Kidney (tissue), 14 donors: ENCODE data around the gene ZNF584. TPM values are rescaled to one million over a fixed set of nuclear protein-coding genes. Genes with fewer than 3 reads are reported as not detected.

Source experiments
- DNase-seq, 5 donors: peaks; one replicate each; pipeline ENCODE4 v3.0.0-alpha.2; 2013 to 2020
- FAIRE-seq: peaks from 2 replicates; lab custom pipeline; 2012; peaks lifted over from hg19 to GRCh38; lab: Jason Lieb, UNC
- H3K27ac ChIP-seq, 2 donors: one replicate each; pipeline ENCODE4 v1.7.0; 2013; ENCODE audit warnings: low read depth in 2 of 2, low read length in 2 of 2, inconsistent platforms in 1 of 2
- H3K27me3 ChIP-seq: one replicate; pipeline ENCODE4 v1.7.1; 2013; ENCODE audit warnings: low read length, inconsistent platforms; ENCODE audit not compliant: control insufficient read depth, insufficient read depth
- H3K36me3 ChIP-seq, 3 donors: one replicate each; pipeline versions ENCODE4 v1.7.0 to v1.7.1; 2013; ENCODE audit warnings: low read length in 3 of 3, control low read depth in 1 of 3, inconsistent platforms in 1 of 3; ENCODE audit not compliant: insufficient read depth in 3 of 3, control insufficient read depth in 2 of 3
- H3K4me1 ChIP-seq, 3 donors: one replicate each; pipeline versions ENCODE4 v1.7.0 to v1.7.1; 2013; ENCODE audit warnings: low read length in 3 of 3, inconsistent platforms in 1 of 3, low read depth in 1 of 3; ENCODE audit not compliant: control insufficient read depth in 2 of 3, insufficient read depth in 2 of 3
- H3K4me3 ChIP-seq, 3 donors: one replicate each; pipeline versions ENCODE4 v1.7.0 to v1.8.1; 2013; ENCODE audit warnings: low read length in 3 of 3, control low read depth in 1 of 3, inconsistent platforms in 1 of 3
- H3K9ac ChIP-seq, 3 donors: one replicate each; pipeline versions ENCODE4 v1.7.0 to v1.7.1; 2013; ENCODE audit warnings: low read length in 3 of 3, control low read depth in 1 of 3, inconsistent platforms in 1 of 3
- H3K9me3 ChIP-seq, 3 donors: one replicate each; pipeline versions ENCODE4 v1.7.0 to v1.7.1; 2013; ENCODE audit warnings: low read length in 3 of 3, control low read depth in 1 of 3, inconsistent platforms in 1 of 3; ENCODE audit not compliant: control insufficient read depth in 2 of 3, insufficient read depth in 1 of 3
- intact Hi-C: fragments of 100-400 bp; cut with DNase I; formaldehyde crosslinking; loops from one replicate; pipeline ENCODE4 v1.11.1; 2022
- polyA plus RNA-seq: library from polyadenylated mRNA; stranded (reverse); fragments of 350-450 nt; fragmentation: Illumina TruSeq; extraction: RNeasy Lipid Tissue Mini Kit (QIAGEN cat#74804); gene quantifications from one replicate; pipeline ENCODE4 v1.2.3, GENCODE V29; 2014; ENCODE audit warnings: low read depth, low replicate concordance; ENCODE audit not compliant: insufficient read depth
- total RNA-seq: library from RNA; stranded (reverse); fragmentation: NEBNext Ultra II Directional; extraction: Animal tissue kit (Norgen Biotek cat#: 25700); gene quantifications from one replicate; pipeline ENCODE4 v1.2.1, GENCODE V29; 2021
- TF ChIP-seq, protein P1 (sequence below): IDR thresholded peaks from 3 replicates; pipeline ENCODE4 v1.5.1; 2012; ENCODE audit warnings: mild to moderate bottlenecking, moderate library complexity, borderline replicate concordance; ENCODE audit not compliant: insufficient read depth; ENCODE audit errors: extremely low read depth
- donor health status: control.
- donor health status: control.
- donor health status: control.
- donor health status: control.
- donor health status: control.
- donor health status: DM: yes; HTN: yes; CAD: no.
- donor health status: Normal renal cell carcinoma (clear cell type).

Gene ZNF584
- total and polyA plus RNA-seq, 2 donors from 2014 or later: 6.2 to 13.0 TPM

- intact Hi-C loops: no loop called here
- H3K27ac ChIP-seq: no peak overlapping the region
- FAIRE-seq: no peak
- no peak for DNase-seq
- H3K4me3 ChIP-seq: no peak overlapping the region
- no peaks in the 10 kb centered on the region for H3K4me1 ChIP-seq
- TF ChIP-seq, protein P1, sequence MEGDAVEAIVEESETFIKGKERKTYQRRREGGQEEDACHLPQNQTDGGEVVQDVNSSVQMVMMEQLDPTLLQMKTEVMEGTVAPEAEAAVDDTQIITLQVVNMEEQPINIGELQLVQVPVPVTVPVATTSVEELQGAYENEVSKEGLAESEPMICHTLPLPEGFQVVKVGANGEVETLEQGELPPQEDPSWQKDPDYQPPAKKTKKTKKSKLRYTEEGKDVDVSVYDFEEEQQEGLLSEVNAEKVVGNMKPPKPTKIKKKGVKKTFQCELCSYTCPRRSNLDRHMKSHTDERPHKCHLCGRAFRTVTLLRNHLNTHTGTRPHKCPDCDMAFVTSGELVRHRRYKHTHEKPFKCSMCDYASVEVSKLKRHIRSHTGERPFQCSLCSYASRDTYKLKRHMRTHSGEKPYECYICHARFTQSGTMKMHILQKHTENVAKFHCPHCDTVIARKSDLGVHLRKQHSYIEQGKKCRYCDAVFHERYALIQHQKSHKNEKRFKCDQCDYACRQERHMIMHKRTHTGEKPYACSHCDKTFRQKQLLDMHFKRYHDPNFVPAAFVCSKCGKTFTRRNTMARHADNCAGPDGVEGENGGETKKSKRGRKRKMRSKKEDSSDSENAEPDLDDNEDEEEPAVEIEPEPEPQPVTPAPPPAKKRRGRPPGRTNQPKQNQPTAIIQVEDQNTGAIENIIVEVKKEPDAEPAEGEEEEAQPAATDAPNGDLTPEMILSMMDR: no peak
- no peak overlapping the region for H3K9ac ChIP-seq
- H3K36me3 ChIP-seq: peaks cover 16 to 38% (median 22%) of the 10 kb centered on the region in 3 donors
- H3K9me3 ChIP-seq: peaks cover 2 to 14% (median 5%) of the 10 kb centered on the region in 3 donors
- no peaks in the 10 kb centered on the region for H3K27me3 ChIP-seq
Measured at GRCh38 chr19:58417071-58417470, 8.6 kb downstream of the ZNF584 start.

DNA sequence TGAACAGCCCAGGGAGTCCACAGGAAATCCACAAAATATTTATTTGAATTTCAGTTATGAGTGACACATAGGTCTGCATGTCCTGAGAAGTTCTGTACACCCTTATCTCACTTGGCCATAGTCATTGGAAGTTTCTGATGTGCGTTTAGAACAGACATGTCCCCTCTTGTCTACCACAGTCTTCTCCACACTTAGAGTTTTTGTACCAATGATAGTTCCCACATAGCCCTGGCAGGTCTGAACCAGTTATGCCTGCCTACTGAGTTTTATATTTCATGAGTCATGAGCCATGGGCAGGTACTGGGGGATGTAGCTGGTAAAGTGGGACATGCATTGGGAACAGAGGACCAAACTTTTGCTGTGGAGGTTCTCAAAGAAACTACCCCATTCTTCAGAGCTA is 20.2 kb downstream of the ZNF584 start:
- intact Hi-C loops: no loop called here
- Histone ChIP-seq H3K4me1 (no peaks in the 10 kb centered on the region), H3K36me3 (peaks cover 7 to 18% (median 17%) of the 10 kb centered on the region in 3 donors), H3K4me3 (no peak overlapping the region), H3K9ac (no peak overlapping the region), H3K27me3 (no peaks in the 10 kb centered on the region), H3K27ac (no peak overlapping the region), H3K9me3 (peaks cover 15 to 58% (median 28%) of the 10 kb centered on the region in 3 donors)
- FAIRE-seq: no peak
- TF ChIP-seq, protein P1: no peak
- no peak for DNase-seq

DNA sequence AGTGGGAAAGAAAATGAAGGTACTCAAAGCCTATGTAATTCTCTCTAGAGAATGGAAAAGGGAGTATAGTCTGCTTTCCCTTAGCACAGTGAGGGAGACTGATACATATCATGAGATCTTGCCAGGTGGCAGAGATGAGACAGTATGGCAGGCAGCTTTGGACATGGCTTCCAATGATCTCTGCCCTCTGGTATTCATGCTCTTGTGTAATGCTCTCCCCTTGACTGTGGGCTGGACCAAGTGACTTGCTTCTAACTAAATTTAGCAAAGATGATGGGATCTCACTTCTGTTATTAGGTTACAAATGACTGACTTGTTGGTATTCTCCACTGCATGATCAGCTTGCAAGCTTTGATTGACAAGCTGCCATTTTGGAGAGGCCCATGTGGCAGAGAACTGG is 21.3 kb downstream of the ZNF584 start:
- no peak overlapping the region for H3K27ac ChIP-seq
- peaks cover 20 to 69% (median 39%) of the 10 kb centered on the region in 3 donors for H3K9me3 ChIP-seq
- no peaks in the 10 kb centered on the region for H3K27me3 ChIP-seq
- DNase-seq: no peak
- no peak for FAIRE-seq
- intact Hi-C loops: no loop called here
- H3K4me1 ChIP-seq: no peaks in the 10 kb centered on the region
- no peak overlapping the region for H3K4me3 ChIP-seq
- H3K9ac ChIP-seq: no peak overlapping the region
- H3K36me3 ChIP-seq: peaks cover 18 to 30% (median 29%) of the 10 kb centered on the region in 3 donors
- TF ChIP-seq, protein P1: no peak

DNA sequence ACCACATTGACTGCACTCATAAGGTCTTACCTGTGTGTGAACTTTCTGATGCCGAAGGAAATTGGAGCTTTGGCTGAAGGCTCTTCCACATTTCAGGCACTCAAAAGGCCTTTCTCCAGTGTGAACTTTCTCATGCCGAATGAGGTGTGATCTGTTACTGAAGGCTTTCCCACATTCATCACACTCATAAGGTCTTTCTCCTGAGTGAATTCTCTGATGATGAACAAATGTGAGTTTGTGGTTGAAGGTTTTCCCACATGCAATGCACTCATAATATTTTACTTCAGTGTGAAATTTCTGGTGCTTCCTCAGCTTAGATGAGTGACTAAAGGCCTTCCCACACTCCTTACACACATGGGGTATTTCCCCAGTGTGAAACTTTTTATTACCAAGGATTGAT is 25.8 kb downstream of the ZNF584 start:
- H3K9me3 ChIP-seq: peaks cover 23 to 92% (median 62%) of the 10 kb centered on the region in 3 donors
- H3K4me3 ChIP-seq: peak overlapping the region in 1 of 3 donors; percentile 7
- intact Hi-C loops: no loop called here
- TF ChIP-seq, protein P1: no peak
- no peak for FAIRE-seq
- no peak overlapping the region for H3K27ac ChIP-seq
- H3K4me1 ChIP-seq: peaks cover 0 to 4% (median 3%) of the 10 kb centered on the region in 3 donors
- peaks cover 31 to 56% (median 43%) of the 10 kb centered on the region in 3 donors for H3K36me3 ChIP-seq
- no peak overlapping the region for H3K9ac ChIP-seq
- no peak for DNase-seq
- H3K27me3 ChIP-seq: no peaks in the 10 kb centered on the region
